GM21619 (cell line): ENCODE results near the gene TMA16.
"Not testable (repeated sequence)": the region's sequence is repeated elsewhere in the genome, so short reads cannot be mapped to it uniquely, and the experiment has no call there.

ENCODE experiments used
- ATAC-seq: cut with Tn5 transposase; IDR thresholded peaks from one replicate; pipeline ENCODE4 v1.9.1; 2021; ENCODE audit not compliant: unreplicated experiment

Gene TMA16

GRCh38 chr4:163494360-163495241, at the start of gene TMA16:
TMA16 (plus strand) TSS chr4:163494690; CDS start chr4:163494802, 112 bp downstream.
- peak; percentile 79 for ATAC-seq

- ATAC-seq: not testable (repeated sequence)
These were observed 47.5 kb upstream of the TMA16 start for GRCh38 chr4:163447023-163447422.

- no peak for ATAC-seq
These were observed 47.0 kb upstream of the TMA16 start for GRCh38 chr4:163447481-163447880.

- no peak for ATAC-seq
These were observed 45.8 kb upstream of the TMA16 start for GRCh38 chr4:163448540-163449203.

- ATAC-seq: no peak
These were observed 31.9 kb upstream of the TMA16 start for GRCh38 chr4:163462556-163462955.

GRCh38 chr4:163467082-163467770, 27.3 kb upstream of the TMA16 start:
- no peak for ATAC-seq

GRCh38 chr4:163470391-163470790, 24.1 kb upstream of the TMA16 start:
- ATAC-seq: no peak

GRCh38 chr4:163473130-163473529, 21.4 kb upstream of the TMA16 start:
- no peak for ATAC-seq

- ATAC-seq: no peak
These were observed 20.9 kb upstream of the TMA16 start, which contains the start of gene TKTL2 for GRCh38 chr4:163473576-163473975. TKTL2 (minus strand) TSS chr4:163473754; CDS start chr4:163473734, 20 bp downstream.

GRCh38 chr4:163474027-163474426, 20.5 kb upstream of the TMA16 start:
- no peak for ATAC-seq

GRCh38 chr4:163476761-163477438, 17.6 kb upstream of the TMA16 start:
- no peak for ATAC-seq

GRCh38 chr4:163482190-163482589, 12.3 kb upstream of the TMA16 start:
- ATAC-seq: peak; percentile 66

GRCh38 chr4:163484906-163485305, 9.6 kb upstream of the TMA16 start:
- ATAC-seq: peak; percentile 54

GRCh38 chr4:163485589-163485988, 8.9 kb upstream of the TMA16 start:
- no peak for ATAC-seq

GRCh38 chr4:163486321-163486720, 8.2 kb upstream of the TMA16 start:
- ATAC-seq: no peak

- no peak for ATAC-seq
These were observed 4.6 kb upstream of the TMA16 start for GRCh38 chr4:163489929-163490328.

- no peak for ATAC-seq
These were observed 1.5 kb upstream of the TMA16 start for GRCh38 chr4:163492951-163493504.

GRCh38 chr4:163493643-163494359, 689 bp upstream of the TMA16 start:
- ATAC-seq: peak; percentile 21

GRCh38 chr4:163495900-163496299, 1.4 kb downstream of the TMA16 start:
- peak; percentile 27 for ATAC-seq

- no peak for ATAC-seq
These were observed 6.1 kb downstream of the TMA16 start for GRCh38 chr4:163500586-163500985.
